Ectodermal cell (in vitro differentiated cells): Measurements from ENCODE around the gene CGA.

Experiments
- H3K27ac ChIP-seq: 2 replicates; pipeline ENCODE4 v1.7.0; 2013; ENCODE audit warnings: mild to moderate bottlenecking, low read depth, low read length; ENCODE audit not compliant: insufficient read depth, poor library complexity, severe bottlenecking
- H3K27me3 ChIP-seq: 2 replicates; pipeline ENCODE4 v1.7.0; 2013; ENCODE audit warnings: mild to moderate bottlenecking, low read length; ENCODE audit not compliant: insufficient read depth, control insufficient read depth, poor library complexity, severe bottlenecking
- H3K36me3 ChIP-seq: one replicate; pipeline ENCODE4 v1.7.0; 2013; ENCODE audit warnings: low read length; ENCODE audit not compliant: control insufficient read depth, insufficient read depth
- H3K4me1 ChIP-seq: one replicate; pipeline ENCODE4 v1.7.0; 2013; ENCODE audit warnings: low read length; ENCODE audit not compliant: control insufficient read depth, insufficient read depth
- H3K4me3 ChIP-seq: 2 replicates; pipeline ENCODE4 v1.7.0; 2013; ENCODE audit warnings: low read depth, low read length, control low read depth; ENCODE audit not compliant: insufficient read depth
- H3K9me3 ChIP-seq: 2 replicates; pipeline ENCODE4 v1.7.0; 2013; ENCODE audit warnings: mild to moderate bottlenecking, low read length, moderate library complexity; ENCODE audit not compliant: control insufficient read depth
- WGBS, 2 experiments: methylation state at CpG; one replicate each; pipeline ENCODE4 v1.1.7; 2013; ENCODE audit warnings: missing lambda C conversion rate in 2 of 2; 5-methylcytosine and 5-hydroxymethylcytosine counted together

Gene CGA

DNA sequence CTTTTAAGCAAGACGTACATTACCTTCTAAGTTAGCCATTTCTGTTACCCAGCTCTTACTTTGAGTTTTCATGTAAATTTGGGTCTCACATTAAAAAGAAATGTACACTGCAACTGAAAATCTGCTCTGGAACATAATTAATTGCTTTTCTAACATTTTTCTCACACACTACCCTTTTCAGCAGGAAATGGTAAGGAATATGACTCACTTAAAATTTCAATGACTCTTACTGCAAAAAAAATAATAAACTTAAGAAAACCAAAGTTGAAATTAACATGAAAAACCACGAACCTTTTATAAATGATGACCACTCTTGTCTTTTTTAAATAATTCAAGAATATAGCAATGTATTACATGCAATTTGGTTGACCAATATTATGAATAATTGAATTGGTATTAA is 1.3 kb downstream of the CGA start:
- H3K4me3 ChIP-seq: no peak overlapping the region
- no peaks in the 10 kb centered on the region for H3K27me3 ChIP-seq
- no peaks in the 10 kb centered on the region for H3K36me3 ChIP-seq
- H3K27ac ChIP-seq: no peak overlapping the region
- no peaks in the 10 kb centered on the region for H3K4me1 ChIP-seq
- no peaks in the 10 kb centered on the region for H3K9me3 ChIP-seq
- 50 to 94% methylated on average over 1 of the region's 2 CpGs for WGBS, 2 experiments

DNA sequence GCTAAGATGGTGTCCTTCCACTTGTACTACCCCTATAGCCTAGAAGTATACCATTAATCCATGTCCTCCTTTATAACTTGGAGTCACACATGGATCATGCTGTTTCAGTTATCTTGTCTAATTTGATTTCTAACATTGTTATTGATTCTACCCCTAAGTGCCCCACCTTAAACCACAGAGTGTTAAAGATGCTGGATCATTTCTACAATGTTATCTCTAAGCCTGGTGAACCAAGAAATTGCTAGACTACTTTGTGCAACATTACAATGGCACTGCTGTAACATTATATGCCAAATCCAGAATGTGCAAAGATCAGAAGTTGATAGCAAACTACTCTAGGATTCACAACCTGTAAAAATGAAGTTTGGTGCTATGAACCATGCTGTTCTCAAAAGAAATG is 1.7 kb downstream of the CGA start:
- no peaks in the 10 kb centered on the region for H3K27me3 ChIP-seq
- H3K4me3 ChIP-seq: no peak overlapping the region
- H3K27ac ChIP-seq: no peak overlapping the region
- no peaks in the 10 kb centered on the region for H3K36me3 ChIP-seq
- H3K9me3 ChIP-seq: no peaks in the 10 kb centered on the region
- no peaks in the 10 kb centered on the region for H3K4me1 ChIP-seq

DNA sequence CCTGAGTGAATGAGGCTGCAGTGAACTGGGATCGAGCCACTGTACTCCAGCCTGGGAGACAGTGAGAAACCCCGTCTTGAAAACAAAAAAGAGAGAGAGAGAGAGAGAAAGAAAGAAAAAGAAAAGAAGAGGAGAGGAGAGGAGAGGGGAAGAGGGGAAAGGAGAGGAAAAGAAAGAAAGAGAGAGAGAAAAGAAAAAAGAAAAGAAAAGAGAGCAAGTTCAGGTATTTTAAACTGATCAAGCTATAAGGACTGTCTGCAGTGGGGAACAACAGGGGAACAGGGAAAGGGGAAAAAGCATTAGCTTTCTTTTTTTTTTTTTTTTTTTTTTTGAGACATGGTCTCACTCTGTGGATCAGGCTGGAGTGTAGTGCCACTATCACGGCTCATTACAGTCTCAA is 2.5 kb downstream of the CGA start:
- no peaks in the 10 kb centered on the region for H3K9me3 ChIP-seq
- no peaks in the 10 kb centered on the region for H3K36me3 ChIP-seq
- no peaks in the 10 kb centered on the region for H3K27me3 ChIP-seq
- H3K27ac ChIP-seq: no peak overlapping the region
- H3K4me3 ChIP-seq: no peak overlapping the region
- WGBS, 2 experiments: 72 to 73% methylated on average over 3 of the region's 3 CpGs
- H3K4me1 ChIP-seq: no peaks in the 10 kb centered on the region

DNA sequence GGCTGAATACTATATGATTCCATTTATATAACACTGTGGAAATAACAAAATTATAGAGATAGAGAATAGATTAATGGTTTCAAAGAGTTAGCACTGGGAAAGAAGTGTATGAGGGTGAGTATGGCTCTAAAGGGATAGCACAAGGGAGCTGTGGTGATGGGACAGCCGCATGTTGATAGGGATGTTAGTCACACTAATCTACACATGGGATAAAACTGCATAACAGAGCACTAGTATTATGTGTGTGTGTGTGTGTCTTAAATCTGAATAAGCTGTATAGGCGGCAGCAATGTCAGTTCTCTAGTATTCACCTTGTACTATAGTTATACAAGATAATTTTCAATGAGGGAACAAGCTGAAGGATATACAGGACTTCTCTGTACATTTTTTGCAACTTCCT is 5.8 kb downstream of the CGA start:
- WGBS, 2 experiments: 83 to 100% methylated on average over 1 of the region's 2 CpGs
- H3K4me1 ChIP-seq: no peaks in the 10 kb centered on the region

DNA sequence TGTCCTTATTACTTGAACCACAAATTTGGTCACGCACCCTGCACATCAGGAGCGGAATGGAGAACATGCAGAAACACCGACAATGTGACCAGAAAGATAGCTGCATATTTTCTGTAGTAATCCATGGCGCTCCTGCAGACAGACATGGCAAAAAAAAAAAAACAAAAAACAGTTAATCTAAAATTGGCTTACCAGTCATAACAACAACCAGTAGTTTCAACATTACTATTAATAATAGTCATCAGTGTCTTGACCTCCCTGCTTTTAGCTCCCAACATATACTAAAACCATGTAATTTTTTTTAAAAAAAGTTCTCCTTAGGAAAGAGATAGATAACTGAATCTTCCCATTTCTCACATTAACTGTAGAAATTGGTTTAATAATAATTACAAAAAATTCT is 6.8 kb downstream of the CGA start:
- no peak overlapping the region for H3K4me3 ChIP-seq
- no peaks in the 10 kb centered on the region for H3K9me3 ChIP-seq
- H3K4me1 ChIP-seq: no peaks in the 10 kb centered on the region
- H3K27me3 ChIP-seq: no peaks in the 10 kb centered on the region
- no peak overlapping the region for H3K27ac ChIP-seq
- 93 to 96% methylated on average over 4 of the region's 4 CpGs for WGBS, 2 experiments
- no peaks in the 10 kb centered on the region for H3K36me3 ChIP-seq

More for the DNA sequence above, 5.8 kb downstream of the CGA start:
- H3K36me3 ChIP-seq: no peaks in the 10 kb centered on the region
- H3K27ac ChIP-seq: no peak overlapping the region
- no peaks in the 10 kb centered on the region for H3K9me3 ChIP-seq
- H3K27me3 ChIP-seq: no peaks in the 10 kb centered on the region
- H3K4me3 ChIP-seq: no peak overlapping the region

DNA sequence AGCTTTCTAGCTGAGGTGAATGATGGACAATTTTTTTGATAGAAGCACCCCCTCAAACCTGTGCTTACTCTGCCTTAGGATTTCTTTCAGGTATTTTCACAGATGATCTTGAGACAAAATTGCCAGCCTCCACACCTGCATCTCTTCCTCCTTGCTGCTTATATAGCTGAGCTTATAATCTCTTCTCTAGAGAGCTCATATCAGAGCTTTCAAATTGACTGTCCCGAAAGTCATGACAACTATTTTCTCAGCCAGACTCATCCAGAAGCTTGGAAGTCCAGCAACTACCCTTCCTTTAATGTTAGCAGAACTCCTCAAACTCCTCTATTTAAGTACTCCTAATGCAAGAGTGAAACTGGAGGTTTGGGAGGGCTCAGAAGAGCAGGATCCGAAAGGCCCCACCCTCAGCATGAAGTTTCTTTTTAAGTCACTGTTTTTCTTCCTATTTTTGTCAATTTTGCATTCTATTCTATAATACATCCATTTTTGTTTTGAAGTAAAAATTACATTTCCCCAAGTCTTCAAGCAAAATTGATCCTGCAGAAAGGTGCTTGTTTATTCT is 12.7 kb downstream of the CGA start:
- 86 to 91% methylated on average over 2 of the region's 2 CpGs for WGBS, 2 experiments
- Histone ChIP-seq H3K27ac (no peak overlapping the region), H3K27me3 (no peaks in the 10 kb centered on the region), H3K36me3 (no peaks in the 10 kb centered on the region), H3K9me3 (no peaks in the 10 kb centered on the region), H3K4me1 (no peaks in the 10 kb centered on the region), H3K4me3 (no peak overlapping the region)

DNA sequence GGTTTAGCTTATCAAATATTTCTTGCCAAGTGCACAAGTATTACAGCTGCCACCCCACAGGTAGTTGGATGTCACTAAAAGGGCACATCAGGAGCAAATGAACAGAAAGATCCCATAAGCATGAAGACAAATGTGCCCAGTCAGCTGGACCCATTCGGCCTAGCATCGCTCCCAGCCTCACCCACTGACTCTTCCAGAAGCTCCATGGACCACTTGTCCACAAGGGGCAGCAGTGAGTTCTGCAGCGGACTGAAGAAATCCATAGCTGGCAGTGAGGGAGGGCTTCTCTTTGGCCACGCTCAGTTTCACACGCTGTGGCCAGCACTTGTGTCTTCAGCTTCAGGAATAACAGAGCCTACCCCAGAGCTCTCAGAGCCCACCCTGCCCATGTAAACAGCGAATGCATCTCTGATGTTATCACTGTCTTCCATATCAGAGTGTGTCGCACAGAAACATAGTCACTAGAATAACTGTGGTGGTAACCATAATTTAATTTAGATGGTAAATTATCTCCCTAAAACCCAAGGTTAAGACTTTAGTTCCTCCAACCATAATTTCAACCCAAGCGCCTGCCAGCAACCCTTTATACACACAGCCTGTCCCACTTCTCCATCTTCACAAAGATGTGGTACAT is 15.8 kb downstream of the CGA start:
- Histone ChIP-seq H3K36me3 (no peaks in the 10 kb centered on the region), H3K4me1 (no peaks in the 10 kb centered on the region), H3K9me3 (no peaks in the 10 kb centered on the region), H3K27ac (no peak overlapping the region), H3K4me3 (no peak overlapping the region), H3K27me3 (no peaks in the 10 kb centered on the region)
- WGBS, 2 experiments: 42 to 46% methylated on average over 8 of the region's 8 CpGs

DNA sequence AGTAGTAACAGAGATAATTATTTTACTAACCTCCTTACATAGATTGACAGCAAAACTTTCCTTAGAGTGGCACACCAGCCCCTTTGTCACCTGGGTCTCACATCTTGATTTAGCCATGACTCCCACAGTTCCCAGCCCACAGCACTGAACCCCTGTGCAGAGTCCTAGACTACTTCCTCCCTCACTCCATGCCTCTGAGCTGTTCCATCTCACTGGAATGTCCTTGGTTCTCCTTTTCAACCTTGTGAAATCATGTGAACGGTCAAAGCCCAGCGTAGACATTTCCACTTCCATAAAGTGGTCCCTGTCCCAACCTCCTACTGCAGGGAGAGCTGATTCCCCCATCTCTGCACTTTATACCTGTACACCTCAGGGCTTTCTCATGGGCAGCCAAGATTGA is 19.7 kb downstream of the CGA start:
- no peak overlapping the region for H3K4me3 ChIP-seq
- H3K4me1 ChIP-seq: peaks cover 4% of the 10 kb centered on the region
- H3K27me3 ChIP-seq: no peaks in the 10 kb centered on the region
- no peaks in the 10 kb centered on the region for H3K36me3 ChIP-seq
- no peaks in the 10 kb centered on the region for H3K9me3 ChIP-seq
- H3K27ac ChIP-seq: no peak overlapping the region
- 93 to 95% methylated on average over 2 of the region's 2 CpGs for WGBS, 2 experiments

DNA sequence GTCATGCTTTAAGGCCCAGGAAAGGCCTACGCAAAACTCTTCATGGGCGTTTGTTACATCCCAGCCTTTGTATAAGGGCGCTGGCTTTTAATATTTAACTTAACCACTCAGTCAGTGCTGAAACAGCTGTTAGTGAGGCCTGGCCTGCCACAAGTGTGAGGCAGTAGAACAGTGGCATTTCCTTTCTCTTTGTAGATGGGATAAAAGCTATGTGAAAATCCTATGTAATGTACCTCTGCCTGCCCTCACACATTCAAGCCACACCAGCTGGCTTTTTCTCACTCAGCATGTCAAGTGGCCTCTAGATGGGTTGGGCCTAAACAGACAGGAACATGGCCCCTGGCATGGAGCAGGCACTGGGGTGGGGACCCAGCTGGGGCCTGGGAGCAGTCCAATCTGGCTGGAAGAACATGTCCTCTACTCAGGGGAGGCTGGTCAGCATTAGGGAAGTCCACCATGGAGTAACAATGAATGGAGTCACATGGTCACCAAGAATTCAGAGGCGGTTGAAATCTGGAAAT is 20.7 kb downstream of the CGA start:
- Histone ChIP-seq H3K4me1 (peaks cover 6% of the 10 kb centered on the region), H3K27ac (no peak overlapping the region), H3K4me3 (no peak overlapping the region), H3K27me3 (no peaks in the 10 kb centered on the region), H3K9me3 (no peaks in the 10 kb centered on the region), H3K36me3 (no peaks in the 10 kb centered on the region)
- WGBS, 2 experiments: 96 to 98% methylated on average over 4 of the region's 4 CpGs

DNA sequence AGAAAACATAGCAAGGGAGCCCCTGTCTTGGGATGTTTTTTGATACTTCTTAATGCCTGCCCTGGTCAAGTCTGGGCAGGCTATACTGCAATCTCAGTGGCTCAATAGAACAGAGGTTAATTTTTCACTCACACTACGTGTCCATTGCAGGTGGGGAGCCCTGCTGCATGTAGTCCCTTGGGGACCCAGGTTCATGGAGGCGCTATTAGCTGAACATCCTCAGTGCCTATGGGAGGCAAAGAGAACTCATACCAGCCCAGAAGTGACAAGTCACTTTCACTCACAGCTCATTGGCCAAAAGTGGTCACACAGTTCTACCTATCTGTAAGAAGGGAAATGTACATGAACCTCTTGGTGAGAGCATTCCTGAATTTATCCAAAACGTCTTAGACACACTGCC is 23.2 kb downstream of the CGA start:
- no peaks in the 10 kb centered on the region for H3K36me3 ChIP-seq
- no peak overlapping the region for H3K4me3 ChIP-seq
- no peak overlapping the region for H3K27ac ChIP-seq
- H3K27me3 ChIP-seq: no peaks in the 10 kb centered on the region
- no peaks in the 10 kb centered on the region for H3K9me3 ChIP-seq
- WGBS, 2 experiments: 88 to 93% methylated on average over 3 of the region's 3 CpGs
- H3K4me1 ChIP-seq: peaks cover 8% of the 10 kb centered on the region
